Esophagus squamous epithelium (tissue), 5 donors: ENCODE measurements around the gene SYNDIG1L. TPM values are rescaled to one million over a fixed set of nuclear protein-coding genes. Genes with fewer than 3 reads are reported as not detected.

Experiments
- DNase-seq: peaks from one replicate; lab custom pipeline; 2025; lab: John Stamatoyannopoulos, UW
- H3K27ac ChIP-seq, 4 donors: fragments of 200-600 bp; sonication (generic); one replicate each; pipeline ENCODE4 v1.5.1; 2016 to 2019; ENCODE audit warnings: mild to moderate bottlenecking in 1 of 4
- H3K27me3 ChIP-seq, 4 donors: fragments of 200-600 bp; sonication (generic); 1 replicate in 3 of 4; 2 replicates in 1 of 4; pipeline versions ENCODE4 v1.5.1 to v1.6.0; 2017 to 2021; ENCODE audit warnings: antibody characterized with exemption in 1 of 4
- H3K36me3 ChIP-seq, 3 donors: fragments of 200-600 bp; sonication (generic); one replicate each; pipeline ENCODE4 v1.5.1; 2016 to 2019
- H3K4me1 ChIP-seq, 3 donors: fragments of 200-600 bp; sonication (generic); one replicate each; pipeline ENCODE4 v1.5.1; 2017 to 2019
- H3K4me3 ChIP-seq, 4 donors: fragments of 200-600 bp; sonication (generic); 1 replicate in 3 of 4; 2 replicates in 1 of 4; pipeline ENCODE4 v1.5.1; 2016 to 2019; ENCODE audit warnings: mild to moderate bottlenecking in 2 of 4, moderate library complexity in 1 of 4
- H3K9me3 ChIP-seq, 3 donors: fragments of 200-600 bp; sonication (generic); one replicate each; pipeline ENCODE4 v1.5.1; 2016 to 2019
- CTCF ChIP-seq, 6 experiments: fragments of 450-650 bp in 4 of 6; fragments of 200-600 bp in 2 of 6; sonication (generic) in 2 of 6; IDR thresholded peaks; one replicate each; pipeline ENCODE4 v1.5.1; 2016 to 2019; ENCODE audit warnings: antibody characterized with exemption in 6 of 6, mild to moderate bottlenecking in 4 of 6, moderate library complexity in 4 of 6
- POLR2A ChIP-seq, 4 donors: fragments of 450-650 bp; IDR thresholded peaks; one replicate each; pipeline ENCODE4 v1.6.1; 2017; ENCODE audit warnings: antibody characterized with exemption in 4 of 4, mild to moderate bottlenecking in 4 of 4, moderate library complexity in 3 of 4
- WGBS, 2 donors: methylation state at CpG; one replicate each; pipeline ENCODE4 v1.1.5; 2018; 5-methylcytosine and 5-hydroxymethylcytosine counted together
- intact Hi-C: fragments of 100-400 bp; cut with DNase I; formaldehyde crosslinking; loops from one replicate; pipeline ENCODE4 v1.15.0; 2022
- total RNA-seq, 4 donors: library from RNA; depleted of rRNA; stranded (reverse); fragments of >200 nt; gene quantifications; one replicate each; pipeline ENCODE4 v1.1.0, GENCODE V29; 2016
- donor health status: DM: yes; HTN: yes; CAD: no.

SYNDIG1L gene
- under 1 TPM in 1 of 4 donors, not detected in 3; 0.19 TPM for total RNA-seq

GRCh38 chr14:74426202-74426582 lies at the start of gene SYNDIG1L:
TSS of gene SYNDIG1L (minus strand) at chr14:74426210. CDS start at chr14:74409744, 16,466 bp downstream.
- 11% methylated on average over 7 of the region's 33 CpGs; no CpG with 5 or more reads in 1 of the 2 donors for WGBS, 2 donors
- intact Hi-C loops, result no loop called here
- peaks cover 0 to 49% (median 0%) of the 10 kb centered on the region in 4 donors for H3K27me3 ChIP-seq
- no peaks in the 10 kb centered on the region for H3K9me3 ChIP-seq
- H3K4me3 ChIP-seq, result peak within 1 kb of the TSS in 1 of 4 donors; percentile 43
- no peak within 1 kb of the TSS for H3K27ac ChIP-seq
- no peak for DNase-seq
- no peaks in the 10 kb centered on the region for H3K36me3 ChIP-seq
- H3K4me1 ChIP-seq, result peaks cover 0 to 11% (median 3%) of the 10 kb centered on the region in 3 donors
- TF ChIP-seq CTCF (IDR thresholded peaks at IDR 0.05), result no peak
- no peak for TF ChIP-seq POLR2A (IDR thresholded peaks at IDR 0.05)

GRCh38 chr14:74475678-74476077 lies 49.7 kb upstream of the SYNDIG1L start:
- WGBS, 2 donors, result 32 to 39% methylated on average over 3 of the region's 3 CpGs
- Histone ChIP-seq H3K4me1 (no peaks in the 10 kb centered on the region), H3K4me3 (no peak overlapping the region), H3K36me3 (peaks cover 0 to 80% (median 19%) of the 10 kb centered on the region in 3 donors), H3K9me3 (no peaks in the 10 kb centered on the region), H3K27ac (no peak overlapping the region), H3K27me3 (no peaks in the 10 kb centered on the region)
- TF ChIP-seq POLR2A (IDR thresholded peaks at IDR 0.05), result no peak
- no peak for TF ChIP-seq CTCF (IDR thresholded peaks at IDR 0.05)
- DNase-seq, result no peak
- intact Hi-C loops, result loop anchor here (10.0 kb wide), 1 partner anchor 121 kb away; no protein-coding TSS in a partner anchor

GRCh38 chr14:74474376-74474775 lies 48.4 kb upstream of the SYNDIG1L start:
- H3K36me3 ChIP-seq, result peaks cover 0 to 67% (median 9%) of the 10 kb centered on the region in 3 donors
- intact Hi-C loops, result loop anchor here (10.0 kb wide), 1 partner anchor 120 kb away; no protein-coding TSS in a partner anchor

GRCh38 chr14:74472601-74473000 lies 46.6 kb upstream of the SYNDIG1L start:
- H3K4me3 ChIP-seq, result no peak overlapping the region
- DNase-seq, result no peak
- H3K9me3 ChIP-seq, result no peaks in the 10 kb centered on the region
- intact Hi-C loops, result loop anchor here (10.0 kb wide), 1 partner anchor 118 kb away; no protein-coding TSS in a partner anchor
- 80 to 95% methylated on average over 2 of the region's 2 CpGs for WGBS, 2 donors
- TF ChIP-seq CTCF (IDR thresholded peaks at IDR 0.05) (no peak), POLR2A (IDR thresholded peaks at IDR 0.05) (no peak)
- H3K36me3 ChIP-seq, result peaks cover 0 to 51% (median 3%) of the 10 kb centered on the region in 3 donors
- no peak overlapping the region for H3K27ac ChIP-seq
- H3K4me1 ChIP-seq, result peaks cover 0 to 18% (median 0%) of the 10 kb centered on the region in 3 donors
- no peaks in the 10 kb centered on the region for H3K27me3 ChIP-seq

More at GRCh38 chr14:74474376-74474775, 48.4 kb upstream of the SYNDIG1L start:
- 60 to 70% methylated on average over 1 to 2 of the region's 2 CpGs for WGBS, 2 donors
- H3K4me3 ChIP-seq, result no peak overlapping the region
- H3K4me1 ChIP-seq, result peaks cover 0 to 12% (median 0%) of the 10 kb centered on the region in 3 donors
- H3K9me3 ChIP-seq, result no peaks in the 10 kb centered on the region
- no peaks in the 10 kb centered on the region for H3K27me3 ChIP-seq
- H3K27ac ChIP-seq, result no peak overlapping the region
- TF ChIP-seq POLR2A (IDR thresholded peaks at IDR 0.05), result no peak
- TF ChIP-seq CTCF (IDR thresholded peaks at IDR 0.05), result no peak
- no peak for DNase-seq
